Motor neuron (in vitro differentiated cells): ENCODE data around the gene TMC2. TPM values are rescaled to one million over a fixed set of nuclear protein-coding genes. Genes with fewer than 3 reads are reported as not detected.
"Not testable (repeated sequence)": the region's sequence is repeated elsewhere in the genome, so short reads cannot be mapped to it uniquely, and the experiment has no call there.

Source experiments
- ATAC-seq, 8 experiments: fragments of 200-7000 bp; cut with Tn5 transposase; replicated peaks in 6 of 8; 2 replicates each; pipeline ENCODE4 v1.8.0; 2021; ENCODE audit warnings: mild to moderate bottlenecking in 8 of 8, moderate library complexity in 8 of 8
- H3K27ac ChIP-seq, 2 donors: fragments of 250-450 bp; sonication (Bioruptor Pico); 2 replicates each; pipeline ENCODE4 v1.9.0; 2021; ENCODE audit warnings: antibody characterized with exemption in 2 of 2, mild to moderate bottlenecking in 2 of 2, moderate library complexity in 1 of 2
- H3K4me1 ChIP-seq, 2 donors: fragments of 250-450 bp; sonication (Bioruptor Pico); replicated peaks in 1 of 2; 2 replicates each; pipeline ENCODE4 v1.6.1; 2021; ENCODE audit warnings: antibody characterized with exemption in 2 of 2, mild to moderate bottlenecking in 2 of 2, moderate library complexity in 1 of 2
- H3K4me3 ChIP-seq, 5 donors: fragments of 250-450 bp; sonication (Bioruptor Pico); 2 replicates each; pipeline ENCODE4 v1.9.0; 2021; ENCODE audit warnings: antibody characterized with exemption in 5 of 5, mild to moderate bottlenecking in 5 of 5, moderate library complexity in 4 of 5
- WGBS, 10 experiments: fragments of 450-650 bp; shearing (Covaris generic); methylation state at CpG; one replicate each; pipeline ENCODE4 v1.0.0; 2022; 5-methylcytosine and 5-hydroxymethylcytosine counted together
- in situ Hi-C, 9 experiments: fragments of 400-800 bp; cut with MboI; loops; one replicate each; pipeline ENCODE4 v1.15.0; 2021; ENCODE audit warnings: low sequenced_read_pairs in 9 of 9, low pct_unique_long_range_greater_than_20kb in 2 of 9; ENCODE audit not compliant: unreplicated experiment in 9 of 9
- total RNA-seq, 8 experiments: library from RNA; unstranded; fragments of 300-600 nt; gene quantifications; 2 replicates each; pipeline versions ENCODE4 v1.2.3 to v1.2.4, GENCODE V29; 2022

Gene TMC2
- total RNA-seq, 8 experiments from 2014 or later, result 0.05 to 0.62 (median 0.17) TPM

GRCh38 chr20:2516399-2516798 lies 20.0 kb upstream of the TMC2 start:
- Histone ChIP-seq H3K4me1 (peaks cover 0 to 3% of the 10 kb centered on the region in 2 donors), H3K4me3 (no peak overlapping the region), H3K27ac (no peak overlapping the region)
- in situ Hi-C loops, result loop anchor here in 2 of 9 experiments (25.0 kb wide), 1 partner anchor 121 kb away; no protein-coding TSS in a partner anchor
- WGBS, 10 experiments, result 56 to 83% (median 65%) methylated on average over 1 to 2 of the region's 2 CpGs; no CpG with 5 or more reads in 4 of the 10 experiments
- no peak for ATAC-seq

GRCh38 chr20:2518096-2518495 lies 18.3 kb upstream of the TMC2 start:
- Histone ChIP-seq H3K4me1 (peaks cover 0 to 3% of the 10 kb centered on the region in 2 donors), H3K27ac (no peak overlapping the region), H3K4me3 (no peak overlapping the region)
- ATAC-seq, result no peak
- 61 to 100% (median 80%) methylated on average over 1 to 10 of the region's 10 CpGs; no CpG with 5 or more reads in 3 of the 10 experiments for WGBS, 10 experiments
- in situ Hi-C loops, result loop anchor here in 2 of 9 experiments (25.0 kb wide), 1 partner anchor 119 kb away; no protein-coding TSS in a partner anchor

DNA sequence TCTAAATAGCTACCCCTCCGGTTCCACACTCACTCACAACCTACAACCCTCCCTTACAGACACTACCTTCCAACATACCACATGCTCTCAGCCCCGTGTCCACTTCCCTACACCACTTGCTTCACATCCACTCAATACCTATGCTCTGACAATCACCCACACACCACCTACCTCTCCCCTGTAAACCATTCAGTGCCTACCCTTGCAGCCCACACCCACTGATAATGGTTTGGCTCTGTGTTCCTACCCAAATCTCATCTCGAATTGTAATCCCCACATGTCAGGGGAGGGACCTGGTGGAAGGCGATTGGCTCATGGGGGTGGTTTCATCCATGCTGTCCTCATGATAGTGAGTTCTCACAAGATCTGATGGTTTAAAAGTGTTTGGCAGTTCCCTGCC lies 17.8 kb upstream of the TMC2 start:
- Histone ChIP-seq H3K4me1 (peaks cover 0 to 3% of the 10 kb centered on the region in 2 donors), H3K4me3 (no peak overlapping the region), H3K27ac (no peak overlapping the region)
- in situ Hi-C loops, result loop anchor here in 2 of 9 experiments (25.0 kb wide), 1 partner anchor 119 kb away; no protein-coding TSS in a partner anchor
- no peak for ATAC-seq
- WGBS, 10 experiments, result 53 to 94% (median 75%) methylated on average over 1 to 4 of the region's 4 CpGs

- Histone ChIP-seq H3K27ac (no peak overlapping the region), H3K4me1 (peaks cover 0 to 3% of the 10 kb centered on the region in 2 donors), H3K4me3 (no peak overlapping the region)
- peak in 6 of 8 experiments; percentile 62 to 91 (median 85) for ATAC-seq
- WGBS, 10 experiments, result 50 to 100% (median 77%) methylated on average over 1 to 3 of the region's 4 CpGs; no CpG with 5 or more reads in 2 of the 10 experiments
- in situ Hi-C loops, result loop anchor here in 2 of 9 experiments (25.0 kb wide), 1 partner anchor 118 kb away; no protein-coding TSS in a partner anchor
These were observed 17.1 kb upstream of the TMC2 start for GRCh38 chr20:2519115-2519809.

- H3K4me3 ChIP-seq, result no peak overlapping the region
- in situ Hi-C loops, result loop anchor here in 2 of 9 experiments (25.0 kb wide), 1 partner anchor 117 kb away; no protein-coding TSS in a partner anchor
- ATAC-seq, result no peak
- H3K4me1 ChIP-seq, result peaks cover 0 to 3% of the 10 kb centered on the region in 2 donors
- H3K27ac ChIP-seq, result no peak overlapping the region
- 20 to 94% (median 80%) methylated on average over 1 to 3 of the region's 3 CpGs; no CpG with 5 or more reads in 1 of the 10 experiments for WGBS, 10 experiments
These were observed 15.8 kb upstream of the TMC2 start for GRCh38 chr20:2520617-2521016.

- Histone ChIP-seq H3K4me1 (peaks cover 0 to 3% of the 10 kb centered on the region in 2 donors), H3K4me3 (no peak overlapping the region), H3K27ac (no peak overlapping the region)
- no peak for ATAC-seq
- in situ Hi-C loops, result loop anchor here in 2 of 9 experiments (25.0 kb wide), 1 partner anchor 116 kb away; no protein-coding TSS in a partner anchor
- WGBS, 10 experiments, result 0 to 86% (median 8%) methylated on average over 1 to 9 of the region's 10 CpGs; no CpG with 5 or more reads in 1 of the 10 experiments
These were observed 14.7 kb upstream of the TMC2 start for GRCh38 chr20:2521369-2522305.

- not testable (repeated sequence) for ATAC-seq, H3K4me3 ChIP-seq, H3K4me1 ChIP-seq, H3K27ac ChIP-seq
- in situ Hi-C loops, result loop anchor here in 2 of 9 experiments (25.0 kb wide), 1 partner anchor 114 kb away; no protein-coding TSS in a partner anchor
- WGBS, 10 experiments, result 65 to 94% (median 77%) methylated on average over 2 to 4 of the region's 5 CpGs; no CpG with 5 or more reads in 1 of the 10 experiments
These were observed 13.4 kb upstream of the TMC2 start for GRCh38 chr20:2522826-2523429.

DNA sequence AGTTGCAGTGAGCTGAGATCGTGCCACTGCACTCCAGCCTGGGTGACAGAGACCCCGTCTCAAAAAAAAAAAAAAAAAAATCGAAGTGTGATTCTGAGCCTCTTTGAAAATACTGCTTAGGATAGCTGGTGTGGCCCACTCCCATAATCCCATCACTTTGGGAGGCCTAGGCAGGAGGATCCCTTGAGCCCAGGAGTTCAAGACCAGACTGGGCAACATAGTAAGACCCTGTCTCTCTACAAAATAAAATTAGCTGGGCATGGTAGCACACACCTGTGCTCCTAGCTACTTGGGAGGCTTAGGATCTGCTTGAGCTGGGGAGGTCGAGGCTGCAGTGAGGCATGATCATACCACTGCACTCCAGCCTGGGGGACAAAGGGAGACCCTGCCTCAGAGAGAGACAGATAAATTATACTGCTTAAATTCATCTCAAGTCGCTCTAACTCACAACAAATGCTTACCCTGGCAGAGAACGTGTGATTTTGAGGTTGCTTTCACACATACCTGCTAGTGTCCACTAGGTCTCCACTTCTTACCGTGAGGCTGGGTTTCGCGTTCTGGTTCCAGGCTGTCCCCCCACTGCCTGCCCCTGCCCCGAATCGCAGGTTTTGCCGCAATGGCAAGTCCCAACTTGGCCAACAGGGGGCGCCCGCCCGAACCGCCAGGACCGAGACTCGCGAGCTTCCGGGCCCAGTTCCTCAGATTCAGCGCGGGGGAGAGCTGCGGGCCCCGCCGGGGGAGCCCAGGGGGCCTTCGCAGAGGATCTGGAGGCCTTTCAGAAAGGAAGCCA lies 12.3 kb upstream of the TMC2 start:
- in situ Hi-C loops, result loop anchor here in 2 of 9 experiments (25.0 kb wide), 1 partner anchor 113 kb away; no protein-coding TSS in a partner anchor
- H3K4me1 ChIP-seq, result peaks cover 0 to 1% of the 10 kb centered on the region in 2 donors
- peak; percentile 51 to 87 (median 83) for ATAC-seq
- no peak overlapping the region for H3K27ac ChIP-seq
- 0 to 100% (median 18%) methylated on average over 1 to 9 of the region's 26 CpGs for WGBS, 10 experiments
- H3K4me3 ChIP-seq, result peak overlapping the region; percentile 54 to 73 (median 66)

GRCh38 chr20:2524709-2525506 lies 11.5 kb upstream of the TMC2 start:
- in situ Hi-C loops, result loop anchor here in 3 of 9 experiments (25.0 kb wide), 1 partner anchor 112 kb away; no protein-coding TSS in a partner anchor
- WGBS, 10 experiments, result 0% methylated on average over 1 to 4 of the region's 64 CpGs; no CpG with 5 or more reads in 7 of the 10 experiments
- Histone ChIP-seq H3K27ac (no peak overlapping the region), H3K4me3 (peak overlapping the region; percentile 54 to 73 (median 66)), H3K4me1 (no peaks in the 10 kb centered on the region)
- ATAC-seq, result peak; percentile 57 to 79 (median 73)

DNA sequence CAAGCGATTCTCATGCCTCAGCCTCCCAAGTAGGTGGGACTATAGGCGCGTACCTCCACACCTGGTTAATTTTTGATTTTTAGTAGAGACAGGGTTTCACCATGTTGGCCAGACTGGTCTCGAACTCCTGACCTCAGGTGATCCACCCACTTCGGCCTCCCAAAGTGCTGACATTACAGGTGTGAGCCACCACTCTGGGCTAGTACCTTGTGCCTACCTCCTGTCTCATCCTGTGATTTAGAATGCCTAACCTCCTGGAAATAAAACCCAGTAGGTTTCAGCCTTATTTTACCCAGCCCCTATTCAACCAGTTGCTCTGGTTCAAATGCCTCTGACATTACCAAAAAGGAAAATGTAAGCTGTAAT lies 10.2 kb upstream of the TMC2 start:
- H3K27ac ChIP-seq, ATAC-seq, H3K4me3 ChIP-seq, H3K4me1 ChIP-seq: not testable (repeated sequence)
- 93 to 100% (median 100%) methylated on average over 1 to 5 of the region's 5 CpGs; no CpG with 5 or more reads in 1 of the 10 experiments for WGBS, 10 experiments
- in situ Hi-C loops, result loop anchor here in 1 of 9 experiments (25.0 kb wide), 1 partner anchor 111 kb away; no protein-coding TSS in a partner anchor

GRCh38 chr20:2527762-2528161 lies 8.6 kb upstream of the TMC2 start:
- Histone ChIP-seq H3K4me1 (no peaks in the 10 kb centered on the region), H3K27ac (no peak overlapping the region), H3K4me3 (no peak overlapping the region)
- WGBS, 10 experiments, result 50 to 100% (median 66%) methylated on average over 1 to 4 of the region's 6 CpGs; no CpG with 5 or more reads in 3 of the 10 experiments
- ATAC-seq, result no peak
- in situ Hi-C loops, result loop anchor here in 1 of 9 experiments (25.0 kb wide), 1 partner anchor 110 kb away; no protein-coding TSS in a partner anchor
